BJ (cell line): ENCODE results near the gene RASSF5. TPM values are rescaled to one million over a fixed set of nuclear protein-coding genes. Genes with fewer than 3 reads are reported as not detected.

ENCODE experiments used
- CTCF ChIA-PET: fragments of 350-600 bp; formaldehyde crosslinking; extraction: SDS; loops from one replicate; lab custom pipeline; 2021; ENCODE audit warnings: antibody characterized with exemption, inconsistent platforms; lab: Yijun Ruan, JAX
- POLR2A ChIA-PET: fragments of 300-600 bp; sonication (Branson Sonifier 250); formaldehyde crosslinking; extraction: SDS; loops from one replicate; lab custom pipeline; 2021; ENCODE audit warnings: antibody characterized with exemption; lab: Charles Lee
- DNase-seq: peaks from one replicate; pipeline ENCODE4 v3.0.0-alpha.2; 2011; ENCODE audit warnings: low read depth
- H3K27me3 ChIP-seq: 2 replicates; pipeline ENCODE4 v1.6.0; 2011; ENCODE audit warnings: low read length; ENCODE audit not compliant: control insufficient read depth, insufficient read depth
- H3K36me3 ChIP-seq: 2 replicates; pipeline ENCODE4 v1.5.1; 2011; ENCODE audit warnings: low read length; ENCODE audit not compliant: control insufficient read depth, insufficient read depth
- H3K4me3 ChIP-seq: 2 replicates; pipeline ENCODE4 v1.5.1; 2011; ENCODE audit warnings: low read depth, mild to moderate bottlenecking, control low read depth, low read length
- polyA minus RNA-seq: library from RNA; depleted of rRNA, polyadenylated mRNA; stranded (reverse); fragments of >200 nt; gene quantifications from 2 replicates; pipeline ENCODE4 v1.2.3, GENCODE V29; 2011; rRNA and poly(A)+ RNA removed
- polyA plus RNA-seq: library from polyadenylated mRNA; depleted of rRNA; stranded (reverse); fragments of >200 nt; gene quantifications from 2 replicates; pipeline ENCODE4 v1.2.3, GENCODE V29; 2011; rRNA removed
- TF ChIP-seq, protein P1 (sequence below): IDR thresholded peaks from 2 replicates; pipeline ENCODE4 v1.5.1; 2011; ENCODE audit warnings: low read depth, mild to moderate bottlenecking, control low read depth, inconsistent platforms, low read length, moderate library complexity; ENCODE audit not compliant: insufficient read depth

The RASSF5 gene, protein sequence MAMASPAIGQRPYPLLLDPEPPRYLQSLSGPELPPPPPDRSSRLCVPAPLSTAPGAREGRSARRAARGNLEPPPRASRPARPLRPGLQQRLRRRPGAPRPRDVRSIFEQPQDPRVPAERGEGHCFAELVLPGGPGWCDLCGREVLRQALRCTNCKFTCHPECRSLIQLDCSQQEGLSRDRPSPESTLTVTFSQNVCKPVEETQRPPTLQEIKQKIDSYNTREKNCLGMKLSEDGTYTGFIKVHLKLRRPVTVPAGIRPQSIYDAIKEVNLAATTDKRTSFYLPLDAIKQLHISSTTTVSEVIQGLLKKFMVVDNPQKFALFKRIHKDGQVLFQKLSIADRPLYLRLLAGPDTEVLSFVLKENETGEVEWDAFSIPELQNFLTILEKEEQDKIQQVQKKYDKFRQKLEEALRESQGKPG
- 1.2 and 2.1 TPM in 2 replicates for polyA plus RNA-seq
- polyA minus RNA-seq, result 1.6 and 2.0 TPM in 2 replicates

DNA sequence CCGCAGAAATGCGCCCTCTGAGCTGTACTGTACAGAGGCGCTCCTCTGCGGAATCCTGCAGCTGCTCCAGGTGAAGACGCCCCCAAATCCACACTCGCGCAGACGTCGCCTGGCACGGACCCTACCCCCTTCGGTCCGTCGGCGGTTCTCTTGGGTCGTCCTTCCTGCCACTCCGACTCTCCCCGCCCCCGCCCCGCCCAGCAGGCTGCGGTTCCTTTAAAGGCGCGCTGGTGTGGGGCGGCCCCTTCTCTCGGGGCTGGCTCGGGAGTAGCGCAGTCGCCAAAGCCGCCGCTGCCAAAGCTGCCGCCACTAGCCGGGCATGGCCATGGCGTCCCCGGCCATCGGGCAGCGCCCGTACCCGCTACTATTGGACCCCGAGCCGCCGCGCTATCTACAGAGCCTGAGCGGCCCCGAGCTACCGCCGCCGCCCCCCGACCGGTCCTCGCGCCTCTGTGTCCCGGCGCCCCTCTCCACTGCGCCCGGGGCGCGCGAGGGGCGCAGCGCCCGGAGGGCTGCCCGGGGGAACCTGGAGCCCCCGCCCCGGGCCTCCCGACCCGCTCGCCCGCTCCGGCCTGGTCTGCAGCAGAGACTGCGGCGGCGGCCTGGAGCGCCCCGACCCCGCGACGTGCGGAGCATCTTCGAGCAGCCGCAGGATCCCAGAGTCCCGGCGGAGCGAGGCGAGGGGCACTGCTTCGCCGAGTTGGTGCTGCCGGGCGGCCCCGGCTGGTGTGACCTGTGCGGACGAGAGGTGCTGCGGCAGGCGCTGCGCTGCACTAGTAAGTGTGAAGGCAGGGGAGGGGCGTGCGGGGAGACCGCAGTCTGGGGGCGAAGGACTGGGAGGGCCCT lies at the start of gene RASSF5:
Gene RASSF5 (plus strand): TSS at position 248 of the 846 bp plus-strand sequence. CDS start 72 bp downstream, at position 320.
- DNase-seq, result no peak
- TF ChIP-seq, protein P1, sequence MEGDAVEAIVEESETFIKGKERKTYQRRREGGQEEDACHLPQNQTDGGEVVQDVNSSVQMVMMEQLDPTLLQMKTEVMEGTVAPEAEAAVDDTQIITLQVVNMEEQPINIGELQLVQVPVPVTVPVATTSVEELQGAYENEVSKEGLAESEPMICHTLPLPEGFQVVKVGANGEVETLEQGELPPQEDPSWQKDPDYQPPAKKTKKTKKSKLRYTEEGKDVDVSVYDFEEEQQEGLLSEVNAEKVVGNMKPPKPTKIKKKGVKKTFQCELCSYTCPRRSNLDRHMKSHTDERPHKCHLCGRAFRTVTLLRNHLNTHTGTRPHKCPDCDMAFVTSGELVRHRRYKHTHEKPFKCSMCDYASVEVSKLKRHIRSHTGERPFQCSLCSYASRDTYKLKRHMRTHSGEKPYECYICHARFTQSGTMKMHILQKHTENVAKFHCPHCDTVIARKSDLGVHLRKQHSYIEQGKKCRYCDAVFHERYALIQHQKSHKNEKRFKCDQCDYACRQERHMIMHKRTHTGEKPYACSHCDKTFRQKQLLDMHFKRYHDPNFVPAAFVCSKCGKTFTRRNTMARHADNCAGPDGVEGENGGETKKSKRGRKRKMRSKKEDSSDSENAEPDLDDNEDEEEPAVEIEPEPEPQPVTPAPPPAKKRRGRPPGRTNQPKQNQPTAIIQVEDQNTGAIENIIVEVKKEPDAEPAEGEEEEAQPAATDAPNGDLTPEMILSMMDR, result no peak
- peak within 1 kb of the TSS; percentile 36 for H3K4me3 ChIP-seq
- peaks cover 6% of the 10 kb centered on the region; the same call in 1 of the 2 replicates for H3K27me3 ChIP-seq
- ChIA-PET POLR2A (interaction anchor here (0.6 kb wide), 1 partner anchor 30 kb away, joined by 4 read pairs; no protein-coding TSS in a partner anchor), CTCF (interaction anchor here (0.7 to 1.7 kb wide), 6 partner anchors 8 to 104 kb away, joined by 3 to 8 read pairs (median 4); partner anchors contain the start of gene EIF2D)
- H3K36me3 ChIP-seq, result no peaks in the 10 kb centered on the region

DNA sequence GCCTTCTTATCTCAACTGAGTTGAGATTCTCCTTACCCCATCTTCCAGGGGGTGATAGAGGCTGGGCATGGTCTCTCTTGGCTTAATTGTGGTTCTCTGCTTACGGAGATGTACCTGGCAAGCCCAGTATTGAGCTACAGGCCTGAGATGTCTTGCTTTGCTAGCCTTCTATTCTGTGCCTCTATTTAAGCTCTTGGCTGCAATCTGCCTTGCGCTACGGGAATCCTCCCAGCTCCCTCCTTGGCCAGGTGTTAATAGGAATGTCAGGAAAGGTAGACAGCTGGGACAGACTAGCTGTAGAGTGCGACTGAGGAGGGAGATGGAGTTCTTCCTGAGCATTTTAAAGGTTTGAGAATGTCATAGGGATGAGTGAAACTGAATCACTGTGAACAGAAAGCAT lies 47.6 kb upstream of the RASSF5 start:
- POLR2A ChIA-PET, result no interaction called here
- H3K4me3 ChIP-seq, result no peak overlapping the region
- TF ChIP-seq, protein P1, result no peak
- H3K27me3 ChIP-seq, result no peaks in the 10 kb centered on the region
- H3K36me3 ChIP-seq, result peaks cover 12% of the 10 kb centered on the region
- DNase-seq, result no peak
- CTCF ChIA-PET, result interaction anchor here (1.3 to 9.4 kb wide), 3 partner anchors 19 to 36 kb away, joined by 3 to 77 read pairs (median 4); no protein-coding TSS in a partner anchor

DNA sequence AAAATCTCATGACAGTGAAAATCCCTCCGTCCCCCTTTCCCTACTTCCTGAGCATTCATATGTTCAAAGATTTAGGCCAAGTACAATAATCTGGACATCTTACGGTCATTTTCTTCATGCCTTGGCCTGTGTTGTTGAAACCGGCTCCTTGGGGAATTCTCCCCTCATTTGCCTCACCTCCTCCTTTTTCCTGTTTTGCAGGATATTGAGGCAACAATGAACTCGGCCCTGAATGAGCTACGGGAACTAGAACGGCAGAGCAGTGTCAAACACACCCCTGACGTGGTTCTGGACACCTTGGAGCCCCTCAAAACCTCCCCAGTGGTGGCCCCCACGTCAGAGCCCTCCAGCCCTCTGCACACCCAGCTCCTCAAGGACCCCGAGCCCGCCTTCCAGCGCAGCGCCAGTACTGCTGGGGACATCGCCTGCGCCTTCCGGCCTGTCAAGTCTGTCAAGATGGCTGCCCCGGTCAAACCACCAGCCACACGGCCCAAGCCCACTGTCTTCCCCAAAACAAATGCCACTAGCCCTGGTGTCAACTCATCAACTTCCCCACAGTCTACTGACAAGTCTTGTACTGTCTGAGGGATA lies 46.4 kb upstream of the RASSF5 start:
- Histone ChIP-seq H3K4me3 (no peak overlapping the region), H3K27me3 (no peaks in the 10 kb centered on the region), H3K36me3 (peaks cover 6% of the 10 kb centered on the region)
- TF ChIP-seq, protein P1, result no peak
- no peak for DNase-seq
- POLR2A ChIA-PET, result no interaction called here
- CTCF ChIA-PET, result interaction anchor here (0.7 to 9.4 kb wide), 11 partner anchors 10 to 519 kb away, joined by 3 to 77 read pairs (median 6); partner anchors contain the start of gene IKBKE

DNA sequence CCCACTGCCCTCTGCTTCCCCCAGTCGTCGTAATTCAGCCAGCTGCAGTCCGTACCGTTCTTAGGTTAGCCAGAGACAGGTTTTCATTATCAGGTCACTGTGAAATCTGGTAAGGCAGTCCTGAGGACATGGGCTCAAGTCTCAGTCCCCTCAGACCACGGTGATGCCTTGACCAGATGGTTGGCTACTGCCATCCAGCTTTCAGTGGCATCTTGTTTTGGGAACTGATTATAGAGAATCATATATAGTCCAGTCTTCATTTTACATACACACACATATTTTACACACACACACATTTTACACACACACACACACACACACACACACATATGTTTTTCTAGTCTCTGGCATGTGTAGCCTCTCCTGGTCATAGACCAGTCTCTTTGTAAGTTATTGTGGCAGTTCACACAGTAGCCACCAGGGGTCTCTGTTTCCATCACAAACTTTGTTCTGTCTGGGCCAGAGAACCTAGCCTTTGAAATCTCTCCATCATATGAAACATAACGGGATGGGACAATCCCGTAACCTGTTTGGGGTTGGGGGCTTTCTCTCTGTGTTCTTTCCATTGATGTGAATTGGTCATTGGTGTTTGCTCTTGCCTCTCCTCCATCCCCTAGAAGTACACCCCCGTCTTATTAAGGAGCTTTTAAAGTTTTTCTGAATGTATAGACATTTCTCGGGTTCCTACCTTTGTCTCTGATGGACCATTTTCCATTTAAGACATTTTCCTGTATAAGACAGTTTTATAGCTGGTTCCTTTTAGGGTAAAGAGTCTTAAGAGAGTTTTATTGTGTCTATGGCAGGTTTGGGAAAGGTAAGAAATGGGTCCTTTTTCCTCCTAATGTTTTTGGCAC lies 45.5 kb upstream of the RASSF5 start:
- Histone ChIP-seq H3K4me3 (no peak overlapping the region), H3K27me3 (no peaks in the 10 kb centered on the region), H3K36me3 (peaks cover 6% of the 10 kb centered on the region)
- CTCF ChIA-PET, result interaction anchor here (0.6 to 9.4 kb wide), 17 partner anchors 9 to 518 kb away, joined by 3 to 77 read pairs (median 3); partner anchors contain the start of gene IKBKE
- POLR2A ChIA-PET, result no interaction called here
- TF ChIP-seq, protein P1, result peak; percentile 84
- no peak for DNase-seq
